Osteoblast (primary cell): ENCODE results near the gene PCK2. TPM values are rescaled to one million over a fixed set of nuclear protein-coding genes. Genes with fewer than 3 reads are reported as not detected.
A peak's percentile ranks its signal among the peaks of the same experiment; 100 is the strongest.

Experiments used
- DNase-seq: peaks from one replicate; pipeline ENCODE4 v3.0.0; 2011; ENCODE audit warnings: low spot score, mixed read lengths; ENCODE audit not compliant: insufficient read length; ENCODE audit errors: missing footprints
- H2AFZ ChIP-seq: 2 replicates; pipeline ENCODE4 v1.6.0; 2011; ENCODE audit warnings: mild to moderate bottlenecking, low read length
- H3K27ac ChIP-seq: 2 replicates; pipeline ENCODE4 v1.5.1; 2011; ENCODE audit warnings: mild to moderate bottlenecking, low read depth, low read length, moderate library complexity
- H3K27me3 ChIP-seq: 2 replicates; pipeline ENCODE4 v1.6.0; 2012; ENCODE audit warnings: mild to moderate bottlenecking, control low read depth, inconsistent platforms, low read length, moderate library complexity; ENCODE audit not compliant: insufficient read depth
- H3K36me3 ChIP-seq: 2 replicates; pipeline ENCODE4 v1.5.1; 2011; ENCODE audit warnings: mild to moderate bottlenecking, low read length, control low read depth, moderate library complexity; ENCODE audit not compliant: insufficient read depth
- H3K4me1 ChIP-seq: 2 replicates; pipeline ENCODE4 v1.5.1; 2011; ENCODE audit warnings: mild to moderate bottlenecking, low read length, control low read depth, moderate library complexity; ENCODE audit not compliant: insufficient read depth
- H3K4me2 ChIP-seq: 2 replicates; pipeline ENCODE4 v1.6.0; 2011; ENCODE audit warnings: mild to moderate bottlenecking, low read length; ENCODE audit not compliant: insufficient read depth
- H3K4me3 ChIP-seq: fragments of 200-600 bp; sonication (generic); 3 replicates; pipeline ENCODE4 v1.5.1; 2012; ENCODE audit warnings: mild to moderate bottlenecking, low read length, inconsistent platforms; ENCODE audit not compliant: insufficient read depth
- H3K79me2 ChIP-seq: 2 replicates; pipeline ENCODE4 v1.6.0; 2012; ENCODE audit warnings: mild to moderate bottlenecking, low read length, control low read depth, inconsistent platforms; ENCODE audit not compliant: insufficient read depth
- H3K9me3 ChIP-seq: 2 replicates; pipeline ENCODE4 v1.5.1; 2011; ENCODE audit warnings: low read depth, low read length, control low read depth
- H4K20me1 ChIP-seq: 2 replicates; pipeline ENCODE4 v1.6.0; 2012; ENCODE audit warnings: mild to moderate bottlenecking, low read length, control low read depth; ENCODE audit not compliant: insufficient read depth
- total RNA-seq: library from RNA; depleted of rRNA; stranded (reverse); fragments of >200 nt; gene quantifications from 2 replicates; pipeline ENCODE4 v1.2.3, GENCODE V29; 2012
- TF ChIP-seq, protein P1 (sequence below): IDR thresholded peaks from 2 replicates; pipeline ENCODE4 v1.5.1; 2011; ENCODE audit warnings: mild to moderate bottlenecking, low read depth, low read length, moderate library complexity; ENCODE audit errors: extremely low read depth

The PCK2 gene
- total RNA-seq, 1 donor, result 35.1 TPM

- Histone ChIP-seq H3K4me1 (no peaks in the 10 kb centered on the region), H3K4me3 (no peak overlapping the region), H3K36me3 (peaks cover 9% of the 10 kb centered on the region), H3K79me2 (no peaks in the 10 kb centered on the region), H4K20me1 (no peaks in the 10 kb centered on the region), H2AFZ (no peak overlapping the region), H3K27me3 (no peaks in the 10 kb centered on the region), H3K27ac (no peak overlapping the region), H3K4me2 (no peak overlapping the region), H3K9me3 (no peaks in the 10 kb centered on the region)
- TF ChIP-seq, protein P1, sequence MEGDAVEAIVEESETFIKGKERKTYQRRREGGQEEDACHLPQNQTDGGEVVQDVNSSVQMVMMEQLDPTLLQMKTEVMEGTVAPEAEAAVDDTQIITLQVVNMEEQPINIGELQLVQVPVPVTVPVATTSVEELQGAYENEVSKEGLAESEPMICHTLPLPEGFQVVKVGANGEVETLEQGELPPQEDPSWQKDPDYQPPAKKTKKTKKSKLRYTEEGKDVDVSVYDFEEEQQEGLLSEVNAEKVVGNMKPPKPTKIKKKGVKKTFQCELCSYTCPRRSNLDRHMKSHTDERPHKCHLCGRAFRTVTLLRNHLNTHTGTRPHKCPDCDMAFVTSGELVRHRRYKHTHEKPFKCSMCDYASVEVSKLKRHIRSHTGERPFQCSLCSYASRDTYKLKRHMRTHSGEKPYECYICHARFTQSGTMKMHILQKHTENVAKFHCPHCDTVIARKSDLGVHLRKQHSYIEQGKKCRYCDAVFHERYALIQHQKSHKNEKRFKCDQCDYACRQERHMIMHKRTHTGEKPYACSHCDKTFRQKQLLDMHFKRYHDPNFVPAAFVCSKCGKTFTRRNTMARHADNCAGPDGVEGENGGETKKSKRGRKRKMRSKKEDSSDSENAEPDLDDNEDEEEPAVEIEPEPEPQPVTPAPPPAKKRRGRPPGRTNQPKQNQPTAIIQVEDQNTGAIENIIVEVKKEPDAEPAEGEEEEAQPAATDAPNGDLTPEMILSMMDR, result no peak
- DNase-seq, result no peak
Observed at GRCh38 chr14:24106672-24107271, 12.7 kb downstream of the PCK2 start.

GRCh38 chr14:24108336-24108874, 14.3 kb downstream of the PCK2 start:
- Histone ChIP-seq H2AFZ (peak overlapping the region; percentile 43), H3K4me1 (peaks cover 2% of the 10 kb centered on the region), H3K27ac (no peak overlapping the region), H4K20me1 (no peaks in the 10 kb centered on the region), H3K36me3 (peaks cover 7% of the 10 kb centered on the region), H3K4me3 (no peak overlapping the region), H3K27me3 (no peaks in the 10 kb centered on the region), H3K4me2 (no peak overlapping the region), H3K79me2 (no peaks in the 10 kb centered on the region), H3K9me3 (no peaks in the 10 kb centered on the region)
- DNase-seq, result no peak
- TF ChIP-seq, protein P1, result no peak

DNA sequence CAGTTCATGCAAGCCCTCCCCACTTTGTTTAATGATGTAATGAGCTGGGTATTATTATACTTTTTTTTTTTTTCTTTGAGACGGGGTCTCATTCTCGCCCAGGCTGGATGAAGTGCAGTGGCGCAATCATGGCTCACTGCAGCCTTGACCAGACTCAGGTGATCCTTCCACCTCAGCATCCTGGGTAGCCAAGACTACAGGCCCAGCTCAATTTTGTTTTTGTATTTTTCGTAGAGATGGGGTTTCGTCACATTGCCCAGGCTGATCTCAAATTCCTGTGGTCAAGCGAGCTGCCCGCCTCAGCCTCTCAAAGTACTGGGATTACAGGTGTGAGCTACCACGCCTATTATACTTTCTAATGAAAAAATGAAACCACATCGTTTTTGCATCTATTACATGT, 15.9 kb downstream of the PCK2 start:
- no peaks in the 10 kb centered on the region for H3K36me3 ChIP-seq
- peaks cover 5% of the 10 kb centered on the region for H3K4me1 ChIP-seq
- TF ChIP-seq, protein P1, result no peak
- no peak overlapping the region for H3K4me2 ChIP-seq
- H3K9me3 ChIP-seq, result no peaks in the 10 kb centered on the region
- H2AFZ ChIP-seq, result no peak overlapping the region
- no peaks in the 10 kb centered on the region for H3K79me2 ChIP-seq
- DNase-seq, result no peak
- no peaks in the 10 kb centered on the region for H3K27me3 ChIP-seq
- no peaks in the 10 kb centered on the region for H4K20me1 ChIP-seq
- H3K4me3 ChIP-seq, result no peak overlapping the region
- H3K27ac ChIP-seq, result no peak overlapping the region

DNA sequence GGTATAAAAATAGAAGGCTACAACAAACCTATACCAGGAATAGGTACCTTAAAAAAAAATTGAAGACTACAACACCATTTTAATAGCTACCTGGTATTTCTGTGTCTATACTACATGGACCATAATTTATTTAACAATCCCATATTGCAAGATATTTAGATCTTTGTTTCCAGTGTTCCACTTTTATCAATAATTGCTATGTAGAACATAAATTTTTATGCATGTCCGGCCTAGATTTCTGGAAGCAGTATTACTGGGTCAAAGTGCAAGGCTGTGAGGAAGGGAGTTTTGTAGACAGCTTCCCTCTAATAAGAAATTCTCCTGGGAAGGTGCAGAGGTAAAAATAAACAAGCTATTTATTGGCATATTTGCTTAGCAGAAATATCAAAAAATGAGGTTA, 16.4 kb downstream of the PCK2 start:
- TF ChIP-seq, protein P1, result no peak
- no peaks in the 10 kb centered on the region for H4K20me1 ChIP-seq
- no peak overlapping the region for H2AFZ ChIP-seq
- no peak overlapping the region for H3K4me2 ChIP-seq
- peaks cover 8% of the 10 kb centered on the region for H3K4me1 ChIP-seq
- H3K27ac ChIP-seq, result no peak overlapping the region
- H3K4me3 ChIP-seq, result no peak overlapping the region
- no peaks in the 10 kb centered on the region for H3K27me3 ChIP-seq
- H3K36me3 ChIP-seq, result no peaks in the 10 kb centered on the region
- DNase-seq, result no peak
- no peaks in the 10 kb centered on the region for H3K9me3 ChIP-seq
- peaks cover 3% of the 10 kb centered on the region for H3K79me2 ChIP-seq
